GM12878 (cell line): ENCODE measurements around the gene TEKT5. TPM values are rescaled to one million over a fixed set of nuclear protein-coding genes. Genes with fewer than 3 reads are reported as not detected.
A peak's percentile ranks its signal among the peaks of the same experiment; 100 is the strongest.

Experiments
- ATAC-seq: fragments of 200-7000 bp; cut with Tn5 transposase; 3 replicates; pipeline ENCODE4 v1.9.1; 2020; ENCODE audit warnings: mild to moderate bottlenecking, moderate library complexity
- BruUV-seq: library from RNA; stranded (reverse); fragments of 400-500 nt; replicated peaks from 2 replicates; lab custom pipeline; 2021; lab: Mats Ljungman, UMichigan
- CTCF ChIA-PET: fragments of 300-600 bp; sonication (Branson Sonifier 250); formaldehyde crosslinking; extraction: SDS; loops from one replicate; lab custom pipeline; 2021; ENCODE audit warnings: inconsistent platforms; lab: Yijun Ruan, JAX
- POLR2A ChIA-PET: fragments of 350-600 bp; formaldehyde crosslinking; extraction: SDS; loops from one replicate; lab custom pipeline; 2021; ENCODE audit warnings: inconsistent platforms; lab: Charles Lee
- RAD21 ChIA-PET: fragments of 300-600 bp; sonication (Branson Sonifier 250); formaldehyde crosslinking; loops from one replicate; lab custom pipeline; 2023; ENCODE audit warnings: antibody characterized with exemption; ENCODE audit not compliant: unreplicated experiment; lab: Charles Lee
- SMC1A ChIA-PET: fragments of 300-600 bp; sonication (Branson Sonifier 250); formaldehyde crosslinking; loops from one replicate; lab custom pipeline; 2023; ENCODE audit not compliant: unreplicated experiment, uncharacterized antibody; lab: Charles Lee
- DNase-seq: peaks from one replicate; pipeline ENCODE4 v3.0.0-alpha.2; 2011; ENCODE audit warnings: low read depth, low spot score
- FAIRE-seq: peaks from 3 replicates; lab custom pipeline; 2011; peaks lifted over from hg19 to GRCh38; lab: Jason Lieb, UNC
- H2AFZ ChIP-seq: 2 replicates; pipeline ENCODE4 v1.6.0; 2011; ENCODE audit warnings: low read depth, low read length, control low read depth; ENCODE audit not compliant: control insufficient read depth
- H3K27ac ChIP-seq: 2 replicates; pipeline ENCODE4 v1.5.1; 2011; ENCODE audit warnings: control low read depth; ENCODE audit not compliant: control insufficient read depth, insufficient read depth
- H3K27me3 ChIP-seq, 2 experiments: replicated peaks in 1 of 2; 2 replicates each; pipeline versions ENCODE4 v1.6.0 to v1.6.1; 2011; ENCODE audit warnings: low read length in 1 of 2; ENCODE audit not compliant: control insufficient read depth in 2 of 2, insufficient read depth in 2 of 2
- H3K36me3 ChIP-seq, 2 experiments: 2 replicates each; pipeline ENCODE4 v1.5.1; 2011; ENCODE audit warnings: low read length in 1 of 2; ENCODE audit not compliant: control insufficient read depth in 2 of 2, insufficient read depth in 2 of 2
- H3K4me1 ChIP-seq: 2 replicates; pipeline ENCODE4 v1.6.1; 2011; ENCODE audit warnings: mild to moderate bottlenecking, low read length, moderate library complexity, mixed read lengths; ENCODE audit not compliant: control insufficient read depth, insufficient read depth
- H3K4me2 ChIP-seq: 2 replicates; pipeline ENCODE4 v1.6.0; 2011; ENCODE audit warnings: control low read depth; ENCODE audit not compliant: control insufficient read depth, insufficient read depth
- H3K4me3 ChIP-seq: fragments of 200-600 bp; sonication (generic); 2 replicates; pipeline ENCODE4 v1.5.1; 2016
- H3K79me2 ChIP-seq: 2 replicates; pipeline ENCODE4 v1.6.0; 2011; ENCODE audit warnings: low read length; ENCODE audit not compliant: control insufficient read depth, insufficient read depth
- H3K9ac ChIP-seq: 2 replicates; pipeline ENCODE4 v1.8.0; 2011; ENCODE audit warnings: low read length, control low read depth, mixed read lengths; ENCODE audit not compliant: control insufficient read depth, insufficient read depth
- H3K9me3 ChIP-seq: replicated peaks from 3 replicates; pipeline ENCODE4 v1.5.1; 2011; ENCODE audit warnings: mild to moderate bottlenecking, low read length; ENCODE audit not compliant: control insufficient read depth, insufficient read depth
- H4K20me1 ChIP-seq: 2 replicates; pipeline ENCODE4 v1.6.0; 2011; ENCODE audit not compliant: control insufficient read depth, insufficient read depth
- ATF2 ChIP-seq: IDR thresholded peaks from 2 replicates; pipeline ENCODE4 v1.6.1; 2012; ENCODE audit warnings: low read length, inconsistent platforms
- CBX5 ChIP-seq: sonication (generic); IDR thresholded peaks from 2 replicates; pipeline ENCODE4 v1.6.1; 2016; ENCODE audit warnings: low read depth, moderate library complexity, mild to moderate bottlenecking, inconsistent platforms
- KLF5 ChIP-seq: fragments of 450-650 bp; IDR thresholded peaks from 2 replicates; pipeline ENCODE4 v1.6.1; 2014; ENCODE audit warnings: mild to moderate bottlenecking; ENCODE audit not compliant: partially characterized antibody
- ZBTB40 ChIP-seq: fragments of 450-650 bp; IDR thresholded peaks from 2 replicates; pipeline ENCODE4 v1.6.1; 2016; ENCODE audit warnings: mild to moderate bottlenecking, moderate library complexity, borderline replicate concordance
- WGBS: methylation state at CpG from one replicate; pipeline ENCODE4 v1.1.6; 2016; ENCODE audit warnings: low lambda C conversion rate; ENCODE audit not compliant: insufficient replicate concordance, insufficient coverage; ENCODE audit errors: missing lambda C conversion rate; 5-methylcytosine and 5-hydroxymethylcytosine counted together
- in situ Hi-C: fragments of 300-500 bp; cut with MboI; formaldehyde crosslinking; loops from 9 replicates; pipeline ENCODE4 v1.14.3; 2018; ENCODE audit warnings: mixed read lengths
- intact Hi-C: fragments of 100-400 bp; cut with micrococcal nuclease; formaldehyde crosslinking; loops from one replicate; pipeline ENCODE4 v1.14.2; 2022; ENCODE audit not compliant: unreplicated experiment
- polyA plus RNA-seq, 11 experiments: library from polyadenylated mRNA; depleted of rRNA in 4 of 11; unstranded in 6 of 11; stranded (reverse) in 5 of 11; fragments of >200 nt; fragmentation: Nextera tagmentation in 4 of 11; fragmentation: Illumina TruSeq in 1 of 11; extraction: Ambion mirVana in 4 of 11; extraction: Trizol in 1 of 11; gene quantifications; 1 replicate in 1 of 11; 2 replicates in 10 of 11; pipeline versions ENCODE4 v1.2.1 to v1.2.3, GENCODE V29; 2011 to 2016; ENCODE audit warnings: inconsistent platforms in 2 of 11, missing spikeins in 2 of 11, low read depth in 1 of 11
- total RNA-seq, 4 experiments: library from RNA; depleted of rRNA in 3 of 4; stranded (reverse); fragments of >200 nt in 3 of 4; fragmentation: Illumina TruSeq in 1 of 4; extraction: Trizol in 1 of 4; gene quantifications; 2 replicates each; pipeline versions ENCODE4 v1.2.1 to v1.2.3, GENCODE V29; 2013 to 2021

Gene TEKT5
- total and polyA plus RNA-seq, 10 of the 15 experiments (the other 5 are each of a cell fraction or from before 2014, with no cell fraction given) = 0.19 to 2.2 (median 0.68) TPM; not detected in 1

- in situ Hi-C loops (no loop called here), intact Hi-C loops (no loop called here)
- Histone ChIP-seq H3K27me3 (peaks cover 0 to 8% of the 10 kb centered on the region in 2 experiments; a peak in 3 of 4 replicates), H3K9ac (no peak overlapping the region), H3K79me2 (no peaks in the 10 kb centered on the region), H2AFZ (no peak overlapping the region), H3K4me1 (no peaks in the 10 kb centered on the region), H3K27ac (no peak overlapping the region), H3K36me3 (no peaks in the 10 kb centered on the region), H3K4me3 (no peak overlapping the region), H4K20me1 (no peaks in the 10 kb centered on the region), H3K9me3 (no peaks in the 10 kb centered on the region), H3K4me2 (no peak overlapping the region)
- no peak for FAIRE-seq
- SMC1A ChIA-PET = interaction anchor here (0.6 kb wide), 1 partner anchor 168 kb away, joined by 5 read pairs; no protein-coding TSS in a partner anchor
- POLR2A ChIA-PET = no interaction called here
- CTCF ChIA-PET = no interaction called here
- no peak for DNase-seq
- BruUV-seq = no TSS peak
- TF ChIP-seq ZBTB40 (0 out of 2 replicates have a peak, but pooled peaks have one; percentile 35), ATF2 (no peak), KLF5 (no peak), CBX5 (no peak)
- WGBS = 37% methylated on average over 7 of the region's 7 CpGs
- RAD21 ChIA-PET = no interaction called here
- no peak for ATAC-seq
Observed at GRCh38 chr16:10682604-10683003, 12.1 kb downstream of the TEKT5 start.
